Subcutaneous adipose tissue (tissue), 4 donors: ENCODE results near the gene ZCRB1. TPM values are rescaled to one million over a fixed set of nuclear protein-coding genes. Genes with fewer than 3 reads are reported as not detected.

ENCODE experiments used
- CTCF ChIP-seq: fragments of 450-650 bp; IDR thresholded peaks from one replicate; pipeline ENCODE4 v1.5.1; 2016; ENCODE audit warnings: low read depth, mild to moderate bottlenecking, control low read depth, antibody characterized with exemption, moderate library complexity
- total RNA-seq, 4 donors: library from RNA; depleted of rRNA; stranded (reverse); fragments of >200 nt; gene quantifications; one replicate each; pipeline ENCODE4 v1.1.0, GENCODE V29; 2016

ZCRB1 gene
- total RNA-seq, 4 donors from 2014 or later: 30.4 to 57.2 (median 36.0) TPM

GRCh38 chr12:42336286-42336685 is 10.4 kb upstream of the ZCRB1 start:
- TF ChIP-seq CTCF: no peak

GRCh38 chr12:42332301-42333285 is 6.7 kb upstream of the ZCRB1 start:
- no peak for TF ChIP-seq CTCF

- no peak for TF ChIP-seq CTCF
Observed at GRCh38 chr12:42327227-42327590, 1.3 kb upstream of the ZCRB1 start.

GRCh38 chr12:42326541-42327226 is 790 bp upstream of the ZCRB1 start:
- TF ChIP-seq CTCF: no peak

- no peak for TF ChIP-seq CTCF
Observed at GRCh38 chr12:42325326-42325652, 605 bp downstream of the ZCRB1 start.

- no peak for TF ChIP-seq CTCF
Observed at GRCh38 chr12:42323856-42324255, 2.0 kb downstream of the ZCRB1 start.

GRCh38 chr12:42322567-42322966 is 3.3 kb downstream of the ZCRB1 start:
- no peak for TF ChIP-seq CTCF
